HepG2 (cell line): ENCODE measurements around the gene NELFB. TPM values are rescaled to one million over a fixed set of nuclear protein-coding genes. Genes with fewer than 3 reads are reported as not detected.

Experiments used
- ATAC-seq: fragments of 200-7000 bp; cut with Tn5 transposase; 3 replicates; pipeline ENCODE4 v1.9.1; 2020; ENCODE audit warnings: mild to moderate bottlenecking, moderate library complexity
- BruUV-seq: library from RNA; stranded (reverse); fragments of 400-500 nt; replicated peaks from 2 replicates; lab custom pipeline; 2021; lab: Mats Ljungman, UMichigan
- CTCF ChIA-PET: fragments of 300-600 bp; formaldehyde crosslinking; extraction: SDS; loops from one replicate; lab custom pipeline; 2021; ENCODE audit warnings: low total read pairs, inconsistent platforms, low intra/inter-chr PET ratio; lab: Yijun Ruan, JAX
- POLR2A ChIA-PET: fragments of 350-600 bp; sonication (Branson Sonifier 250); formaldehyde crosslinking; loops from one replicate; lab custom pipeline; 2020; ENCODE audit warnings: antibody characterized with exemption, inconsistent platforms; lab: Yijun Ruan, JAX
- DNase-seq: peaks from one replicate; pipeline ENCODE4 v3.0.0-alpha.2; 2015; ENCODE audit warnings: low spot score
- FAIRE-seq: peaks from 3 replicates; lab custom pipeline; 2011; peaks lifted over from hg19 to GRCh38; lab: Jason Lieb, UNC
- H2AFZ ChIP-seq: one replicate; pipeline ENCODE4 v1.6.1; 2011; ENCODE audit warnings: low read length, inconsistent platforms
- H3K27ac ChIP-seq: fragments of 300-600 bp; 3 replicates; pipeline ENCODE4 v1.8.0; 2011; ENCODE audit warnings: mixed run types, mild to moderate bottlenecking, mixed read lengths, low read length, inconsistent platforms; ENCODE audit not compliant: insufficient read depth; ENCODE audit errors: extremely low read length
- H3K27me3 ChIP-seq, 2 experiments: fragments of 200-600 bp in 1 of 2; 2 replicates in 1 of 2; 3 replicates in 1 of 2; pipeline versions ENCODE4 v1.6.0 to v1.8.0; 2011; ENCODE audit warnings: low read length in 2 of 2, mild to moderate bottlenecking in 2 of 2, moderate library complexity in 2 of 2, inconsistent platforms in 1 of 2; ENCODE audit not compliant: insufficient read depth in 2 of 2, control insufficient read depth in 1 of 2
- H3K36me3 ChIP-seq, 2 experiments: fragments of 200-600 bp in 1 of 2; replicated peaks in 1 of 2; 2 replicates in 1 of 2; 3 replicates in 1 of 2; pipeline versions ENCODE4 v1.5.1 to v1.8.0; 2011; ENCODE audit warnings: low read length in 2 of 2, inconsistent platforms in 1 of 2; ENCODE audit not compliant: insufficient read depth in 2 of 2, control insufficient read depth in 1 of 2
- H3K4me1 ChIP-seq: 2 replicates; pipeline ENCODE4 v1.5.1; 2012; ENCODE audit warnings: low read length, inconsistent platforms; ENCODE audit not compliant: insufficient read depth
- H3K4me2 ChIP-seq: 2 replicates; pipeline ENCODE4 v1.6.0; 2011; ENCODE audit warnings: low read depth, low read length, inconsistent platforms
- H3K4me3 ChIP-seq, 3 experiments: fragments of 200-600 bp in 1 of 3; sonication (generic), shearing (Covaris generic) in 1 of 3; replicated peaks in 1 of 3; 2 replicates each; pipeline ENCODE4 v1.5.1; 2011 to 2016; ENCODE audit warnings: low read length in 3 of 3, inconsistent platforms in 2 of 3, low read depth in 2 of 3, mild to moderate bottlenecking in 2 of 3, control low read depth in 1 of 3, mixed read lengths in 1 of 3; ENCODE audit not compliant: insufficient read depth in 1 of 3
- H3K79me2 ChIP-seq: one replicate; pipeline ENCODE4 v1.6.1; 2011; ENCODE audit warnings: low read length, inconsistent platforms; ENCODE audit not compliant: insufficient read depth
- H3K9ac ChIP-seq: 2 replicates; pipeline ENCODE4 v1.6.0; 2011; ENCODE audit warnings: mild to moderate bottlenecking, low read depth, low read length, inconsistent platforms; ENCODE audit not compliant: insufficient read depth
- H3K9me3 ChIP-seq: 2 replicates; pipeline ENCODE4 v1.5.1; 2012; ENCODE audit warnings: mild to moderate bottlenecking, low read length
- H4K20me1 ChIP-seq: 2 replicates; pipeline ENCODE4 v1.6.0; 2011; ENCODE audit warnings: inconsistent platforms, mild to moderate bottlenecking, low read length, moderate library complexity; ENCODE audit not compliant: insufficient read depth
- ATRX ChIP-seq: sonication (generic); formaldehyde crosslinking; IDR thresholded peaks from 2 replicates; pipeline ENCODE4 v1.4.0; 2020; ENCODE audit warnings: missing genetic modification reagents, borderline replicate concordance
- CREB1 ChIP-seq, 2 experiments: fragments of 450-650 bp in 1 of 2; IDR thresholded peaks; 2 replicates each; pipeline ENCODE4 v1.6.1; 2016 to 2017; ENCODE audit warnings: control low read depth in 1 of 2, mild to moderate bottlenecking in 1 of 2, missing compliant biosample characterization in 1 of 2, missing genetic modification characterization in 1 of 2
- DNMT1 ChIP-seq: sonication (generic); formaldehyde crosslinking; IDR thresholded peaks from 2 replicates; pipeline ENCODE4 v1.5.1; 2020; ENCODE audit warnings: mild to moderate bottlenecking, missing genetic modification reagents
- POLR2AphosphoS5 ChIP-seq: IDR thresholded peaks from 2 replicates; pipeline ENCODE4 v1.6.1; 2012; ENCODE audit warnings: low read depth, low read length
- POLR2G ChIP-seq: fragments of 200-400 bp; formaldehyde crosslinking; IDR thresholded peaks from 2 replicates; pipeline ENCODE4 v1.6.1; 2018; ENCODE audit warnings: mild to moderate bottlenecking, low read depth, low read length, moderate library complexity
- RBFOX2 ChIP-seq: fragments of 200-400 bp; formaldehyde crosslinking; IDR thresholded peaks from 2 replicates; pipeline ENCODE4 v1.6.1; 2017; ENCODE audit warnings: low read depth, mild to moderate bottlenecking, low read length
- SMARCE1 ChIP-seq: fragments of 450-650 bp; IDR thresholded peaks from 2 replicates; pipeline ENCODE4 v1.6.1; 2017; ENCODE audit warnings: borderline replicate concordance
- SOX5 ChIP-seq: IDR thresholded peaks from 2 replicates; pipeline ENCODE4 v1.6.1; 2016; ENCODE audit warnings: borderline replicate concordance
- SP1 ChIP-seq, 2 experiments: fragments of 450-650 bp in 1 of 2; sonication (generic) in 1 of 2; formaldehyde crosslinking in 1 of 2; IDR thresholded peaks; 2 replicates each; pipeline versions ENCODE4 v1.4.0 to v1.6.1; 2016 to 2020; ENCODE audit warnings: missing genetic modification reagents in 1 of 2
- SP4 ChIP-seq: sonication (generic); formaldehyde crosslinking; IDR thresholded peaks from 2 replicates; pipeline ENCODE4 v1.8.1; 2023; ENCODE audit warnings: mild to moderate bottlenecking, missing genetic modification reagents
- TEAD3 ChIP-seq: optimal IDR thresholded peaks from 2 replicates; pipeline ENCODE3; 2016; ENCODE audit warnings: borderline replicate concordance
- YY1 ChIP-seq: IDR thresholded peaks from 2 replicates; pipeline ENCODE4 v1.6.1; 2011; ENCODE audit warnings: low read length, low read depth, moderate library complexity, mild to moderate bottlenecking; ENCODE audit not compliant: insufficient read depth, insufficient replicate concordance
- ZBTB42 ChIP-seq: sonication (generic); formaldehyde crosslinking; IDR thresholded peaks from 2 replicates; pipeline ENCODE4 v1.5.0; 2020; ENCODE audit warnings: mild to moderate bottlenecking, missing genetic modification reagents
- ZBTB7B ChIP-seq: sonication (generic); formaldehyde crosslinking; IDR thresholded peaks from 2 replicates; pipeline ENCODE4 v1.4.0; 2020; ENCODE audit warnings: missing genetic modification reagents
- ZC3H4 ChIP-seq: sonication (generic); formaldehyde crosslinking; IDR thresholded peaks from 2 replicates; pipeline ENCODE4 v1.4.0; 2020; ENCODE audit warnings: missing genetic modification reagents, borderline replicate concordance
- ZNF382 ChIP-seq: sonication (generic); formaldehyde crosslinking; IDR thresholded peaks from 2 replicates; pipeline ENCODE4 v1.5.0; 2020; ENCODE audit warnings: missing genetic modification reagents, mild to moderate bottlenecking, borderline replicate concordance
- ZNF530 ChIP-seq: sonication (generic); formaldehyde crosslinking; IDR thresholded peaks from 2 replicates; pipeline ENCODE4 v1.5.0; 2020; ENCODE audit warnings: low read depth, mild to moderate bottlenecking, missing genetic modification reagents
- ZNF615 ChIP-seq: sonication (generic); formaldehyde crosslinking; IDR thresholded peaks from 2 replicates; pipeline ENCODE4 v1.5.0; 2020; ENCODE audit warnings: mild to moderate bottlenecking, missing genetic modification reagents, borderline replicate concordance
- WGBS: methylation state at CpG from one replicate; pipeline ENCODE4 v1.1.6; 2017; ENCODE audit warnings: low lambda C conversion rate; 5-methylcytosine and 5-hydroxymethylcytosine counted together
- in situ Hi-C: cut with HindIII; loops from 2 replicates; pipeline ENCODE4 v1.10.0; 2017; ENCODE audit warnings: low pct_unique_long_range_greater_than_20kb; ENCODE audit not compliant: extremely low pct_ligation_motif_present
- intact Hi-C: fragments of 100-400 bp; cut with micrococcal nuclease; formaldehyde crosslinking; loops from one replicate; pipeline ENCODE4 v1.10.0; 2022; ENCODE audit not compliant: unreplicated experiment
- polyA plus RNA-seq, 8 experiments: library from polyadenylated mRNA; depleted of rRNA in 3 of 8; stranded (reverse) in 7 of 8; unstranded in 1 of 8; fragments of >200 nt; fragmentation: Illumina TruSeq in 4 of 8; extraction: Trizol in 4 of 8; gene quantifications; 2 replicates each; pipeline versions ENCODE4 v1.2.1 to v1.2.3, GENCODE V29; 2011 to 2016; ENCODE audit warnings: low read depth in 4 of 8, missing spikeins in 1 of 8, mixed read lengths in 1 of 8; ENCODE audit not compliant: insufficient read depth in 1 of 8
- total RNA-seq, 5 experiments: library from RNA; depleted of rRNA; stranded (reverse); fragments of >200 nt; fragmentation: Illumina TruSeq; extraction: Trizol; gene quantifications; 2 replicates each; pipeline ENCODE4 v1.2.3, GENCODE V29; 2016; ENCODE audit warnings: low read depth in 1 of 5
- TF ChIP-seq, protein P1 (sequence below): sonication (generic); formaldehyde crosslinking; IDR thresholded peaks from 2 replicates; pipeline ENCODE4 v1.5.0; 2020; ENCODE audit warnings: mild to moderate bottlenecking, missing genetic modification reagents
- TF ChIP-seq, protein P2 (sequence below): IDR thresholded peaks from 2 replicates; pipeline ENCODE4 v1.6.1; 2016; ENCODE audit warnings: missing genetic modification reagents, missing compliant biosample characterization

NELFB gene
- total and polyA plus RNA-seq, 2 of the 13 experiments (the other 11 are each of a cell fraction or from before 2014, with no cell fraction given), result 26.5 to 45.8 TPM

DNA sequence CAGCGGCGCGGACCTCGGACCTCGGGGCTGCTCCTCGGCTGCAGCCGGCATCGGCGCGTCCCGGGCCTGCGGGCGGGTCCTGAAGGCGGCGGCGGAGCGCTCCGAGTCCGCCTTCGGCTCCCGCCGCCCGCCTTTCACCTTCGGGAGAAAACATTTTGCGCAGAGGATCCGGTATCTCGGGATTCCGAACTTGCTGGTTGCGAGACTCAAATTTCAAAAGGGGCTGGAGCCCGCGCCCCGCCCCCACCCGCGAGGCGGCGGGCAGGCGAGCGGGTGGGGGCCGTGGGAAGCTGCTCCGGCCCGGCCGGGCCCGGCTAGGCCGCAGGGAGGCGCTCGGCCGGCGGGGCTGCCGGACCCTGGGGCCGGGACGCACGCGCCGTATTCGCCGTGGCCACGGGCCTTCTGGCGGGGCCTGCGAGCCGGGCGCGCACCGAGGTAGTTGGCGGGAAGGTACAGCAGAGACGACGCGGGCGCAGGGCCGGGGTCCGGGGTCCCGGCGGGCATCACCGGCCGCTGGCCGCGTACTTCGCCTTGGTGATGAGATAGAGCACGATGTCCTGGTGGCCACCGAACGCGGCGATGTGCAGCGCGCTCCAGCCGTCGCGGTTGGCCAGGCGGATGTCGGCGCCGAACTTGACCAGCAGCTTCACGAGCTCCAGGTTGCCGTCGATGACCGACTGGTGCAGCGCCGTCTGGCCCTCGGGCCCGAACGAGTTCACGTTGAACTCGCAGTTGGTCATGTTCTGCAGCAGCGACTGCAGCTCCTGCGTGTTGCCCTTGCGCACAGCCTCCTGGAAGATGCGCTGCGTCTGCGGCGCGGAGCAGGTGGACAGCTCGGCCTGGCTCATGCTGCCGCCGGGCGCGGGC, 46.2 kb downstream of the NELFB start (continued):
- TF ChIP-seq ZC3H4 (CRISPR knock-in tag) (no peak), DNMT1 (CRISPR knock-in tag) (no peak), ZNF382 (no peak), ZNF530 (CRISPR knock-in tag) (no peak)
- TF ChIP-seq, protein P1, sequence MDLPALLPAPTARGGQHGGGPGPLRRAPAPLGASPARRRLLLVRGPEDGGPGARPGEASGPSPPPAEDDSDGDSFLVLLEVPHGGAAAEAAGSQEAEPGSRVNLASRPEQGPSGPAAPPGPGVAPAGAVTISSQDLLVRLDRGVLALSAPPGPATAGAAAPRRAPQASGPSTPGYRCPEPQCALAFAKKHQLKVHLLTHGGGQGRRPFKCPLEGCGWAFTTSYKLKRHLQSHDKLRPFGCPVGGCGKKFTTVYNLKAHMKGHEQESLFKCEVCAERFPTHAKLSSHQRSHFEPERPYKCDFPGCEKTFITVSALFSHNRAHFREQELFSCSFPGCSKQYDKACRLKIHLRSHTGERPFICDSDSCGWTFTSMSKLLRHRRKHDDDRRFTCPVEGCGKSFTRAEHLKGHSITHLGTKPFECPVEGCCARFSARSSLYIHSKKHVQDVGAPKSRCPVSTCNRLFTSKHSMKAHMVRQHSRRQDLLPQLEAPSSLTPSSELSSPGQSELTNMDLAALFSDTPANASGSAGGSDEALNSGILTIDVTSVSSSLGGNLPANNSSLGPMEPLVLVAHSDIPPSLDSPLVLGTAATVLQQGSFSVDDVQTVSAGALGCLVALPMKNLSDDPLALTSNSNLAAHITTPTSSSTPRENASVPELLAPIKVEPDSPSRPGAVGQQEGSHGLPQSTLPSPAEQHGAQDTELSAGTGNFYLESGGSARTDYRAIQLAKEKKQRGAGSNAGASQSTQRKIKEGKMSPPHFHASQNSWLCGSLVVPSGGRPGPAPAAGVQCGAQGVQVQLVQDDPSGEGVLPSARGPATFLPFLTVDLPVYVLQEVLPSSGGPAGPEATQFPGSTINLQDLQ (CRISPR knock-in tag), result no peak

DNA sequence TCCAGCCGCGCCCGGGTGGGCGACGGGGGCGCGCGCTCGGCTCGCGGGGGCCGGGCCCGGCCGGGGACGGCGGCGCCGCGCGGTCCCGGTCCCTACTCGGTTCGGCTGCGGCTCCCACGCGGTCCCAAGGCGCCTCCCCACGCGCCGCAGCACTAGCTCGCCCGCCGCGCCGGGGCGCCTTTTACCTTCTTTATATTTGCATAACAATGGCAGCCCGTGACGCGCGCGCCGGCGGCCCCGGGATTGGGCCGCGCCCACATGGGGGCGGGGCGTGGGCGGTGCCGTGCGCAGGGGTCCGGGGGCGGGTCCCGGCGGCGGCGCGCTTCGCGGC, 47.0 kb downstream of the NELFB start, which contains the start of gene NRARP:
Gene NRARP, minus strand, starts transcription at position 154 of the 331 bp plus-strand sequence. CDS start 343 bp downstream, outside the sequence.
- Histone ChIP-seq H3K9ac (peak within 1 kb of the TSS; percentile 15; the same call in 1 of the 2 replicates), H2AFZ (no peak within 1 kb of the TSS), H4K20me1 (no peaks in the 10 kb centered on the region), H3K4me1 (peaks cover 71% of the 10 kb centered on the region), H3K4me2 (peak within 1 kb of the TSS; percentile 82), H3K27me3 (peaks cover 14 to 77% of the 10 kb centered on the region in 2 experiments), H3K36me3 (no peaks in the 10 kb centered on the region), H3K9me3 (no peaks in the 10 kb centered on the region), H3K4me3 (peak within 1 kb of the TSS; percentile 46 to 63 (median 51); a peak in 5 of 6 replicates), H3K79me2 (no peaks in the 10 kb centered on the region), H3K27ac (no peak within 1 kb of the TSS)
- in situ Hi-C loops, result no loop called here
- FAIRE-seq (no peak), DNase-seq (no peak), ATAC-seq (no peak)
- CTCF ChIA-PET, result no interaction called here
- WGBS, result no CpG with 5 or more reads among the region's 60 CpGs
- intact Hi-C loops, result loop anchor here (10.0 kb wide), 1 partner anchor 103 kb away; no protein-coding TSS in a partner anchor
- no TSS peak for BruUV-seq
- POLR2A ChIA-PET, result interaction anchor here (0.9 to 1.9 kb wide), 7 partner anchors 8 to 146 kb away, joined by 3 to 6 read pairs (median 5); partner anchors contain the start of genes ENTPD8, EXD3, NOXA1 and TOR4A
- TF ChIP-seq, protein P2, sequence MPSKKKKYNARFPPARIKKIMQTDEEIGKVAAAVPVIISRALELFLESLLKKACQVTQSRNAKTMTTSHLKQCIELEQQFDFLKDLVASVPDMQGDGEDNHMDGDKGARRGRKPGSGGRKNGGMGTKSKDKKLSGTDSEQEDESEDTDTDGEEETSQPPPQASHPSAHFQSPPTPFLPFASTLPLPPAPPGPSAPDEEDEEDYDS, result peak; percentile 79
- no peak for TF ChIP-seq ZBTB7B (CRISPR knock-in tag)
- TF ChIP-seq POLR2G, result peak; percentile 63; the same call in 1 of the 2 replicates
- TF ChIP-seq TEAD3 (CRISPR knock-in tag), result no peak
- peak; percentile 89 for TF ChIP-seq SOX5 (CRISPR knock-in tag)
- peak; percentile 47; the same call in 1 of the 2 replicates for TF ChIP-seq SP4 (CRISPR knock-in tag)
- no peak for TF ChIP-seq SMARCE1
- no peak; the same call in 1 of the 2 replicates for TF ChIP-seq CREB1 (IDR thresholded peaks at IDR 0.05)
- TF ChIP-seq CREB1 (CRISPR knock-in tag; IDR thresholded peaks at IDR 0.05), result peak; percentile 23; the same call in 1 of the 2 replicates
- TF ChIP-seq SP1 (IDR thresholded peaks at IDR 0.05), result no peak
- TF ChIP-seq SP1 (CRISPR knock-in tag; IDR thresholded peaks at IDR 0.05), result peak; percentile 53
- no peak for TF ChIP-seq POLR2AphosphoS5
- TF ChIP-seq RBFOX2, result peak; percentile 37; the same call in 1 of the 2 replicates
- no peak for TF ChIP-seq ATRX (CRISPR knock-in tag)
- peak; percentile 62 for TF ChIP-seq YY1
- no peak for TF ChIP-seq ZBTB42
- TF ChIP-seq ZNF615 (CRISPR knock-in tag), result no peak
